DMS114 treated with DMSO at 0.1 percent for 48 hours (cell line): ENCODE data around the gene C1orf115.
"Not testable (repeated sequence)": the region's sequence is repeated elsewhere in the genome, so short reads cannot be mapped to it uniquely, and the experiment has no call there.

ENCODE experiments used
- DNase-seq: peaks from one replicate; lab custom pipeline; 2025; ENCODE audit not compliant: unreplicated experiment; lab: John Stamatoyannopoulos, UW

C1orf115 gene

DNA sequence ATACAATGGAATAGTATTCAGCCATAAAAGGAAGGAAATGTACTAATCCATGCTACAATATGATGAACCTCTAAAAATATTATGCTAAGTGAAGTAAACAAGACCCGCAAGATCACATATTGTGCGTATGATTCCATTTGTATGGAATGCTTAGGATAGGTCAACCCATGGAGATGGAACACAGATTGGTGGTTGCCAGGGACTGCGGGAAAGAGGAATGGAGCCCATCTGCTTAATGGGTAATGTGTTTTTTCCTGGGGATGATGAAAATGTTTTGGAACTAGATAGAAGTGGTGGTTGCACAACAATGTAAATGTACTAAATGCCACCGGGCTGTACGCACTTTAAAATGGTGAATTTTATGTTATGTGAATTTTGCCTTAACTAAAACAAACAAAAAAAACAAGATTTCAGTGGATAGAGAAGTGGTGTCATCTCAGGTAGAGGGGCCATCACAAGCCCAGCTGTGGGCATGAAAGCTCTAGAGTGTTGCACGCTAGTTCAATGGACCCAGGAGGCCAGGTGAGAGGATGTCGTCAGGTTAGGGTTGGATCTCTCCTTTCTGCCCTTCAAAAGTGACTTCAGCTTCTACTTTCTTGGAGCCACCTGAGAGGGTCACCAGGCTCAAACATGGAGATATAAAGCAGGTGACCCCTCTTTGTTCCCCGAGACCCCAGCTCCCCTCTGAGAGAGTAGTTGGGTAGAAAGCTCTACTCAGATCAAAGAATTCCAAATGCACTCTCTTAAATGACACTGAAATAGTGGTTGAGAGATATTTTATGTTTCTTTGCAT lies 2.5 kb downstream of the C1orf115 start:
- DNase-seq: no peak

DNA sequence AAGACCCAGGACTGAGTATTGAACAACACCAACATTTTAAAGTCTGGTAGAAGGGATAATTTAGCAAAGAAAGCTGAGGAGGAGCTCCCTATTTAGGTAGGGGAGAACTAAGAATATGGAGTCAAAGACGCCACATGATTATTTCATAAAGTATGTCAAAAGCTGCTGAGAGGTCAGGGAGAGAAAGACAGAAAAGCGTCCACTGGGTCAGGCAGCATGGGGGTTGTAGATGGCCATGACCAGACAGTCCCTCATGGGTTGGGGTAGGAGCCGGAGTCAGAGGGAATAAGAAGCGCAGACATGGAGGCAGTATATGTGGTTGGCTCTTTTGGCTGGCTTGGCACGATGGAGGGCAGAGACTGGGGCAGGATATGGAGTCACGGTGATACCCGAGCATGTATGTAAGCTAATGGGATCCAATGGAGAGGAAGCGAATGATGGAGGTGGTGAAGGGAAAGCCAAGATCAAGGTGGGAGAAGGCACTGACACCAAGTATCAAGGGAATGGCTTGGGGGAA lies 4.8 kb downstream of the C1orf115 start:
- DNase-seq: no peak

DNA sequence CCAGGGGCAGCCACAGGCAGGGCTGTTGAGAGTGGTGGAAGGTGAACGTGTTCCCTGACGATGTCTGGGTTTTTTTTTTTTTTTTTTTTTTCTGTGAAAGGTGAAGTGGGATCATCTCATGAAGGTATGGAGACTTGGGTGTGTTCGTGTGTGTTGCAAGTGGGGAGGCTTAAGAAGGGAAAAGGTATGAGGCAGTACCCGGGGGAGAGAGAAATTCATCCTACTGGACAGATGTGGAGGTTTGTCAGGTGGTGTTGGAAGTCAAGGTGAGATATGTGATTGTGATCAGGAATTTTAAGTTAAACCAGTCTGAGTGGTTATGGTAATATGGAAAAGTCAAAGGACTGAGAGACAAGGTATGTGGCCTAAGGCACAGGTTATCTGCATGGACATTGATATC lies 5.3 kb downstream of the C1orf115 start:
- no peak for DNase-seq

DNA sequence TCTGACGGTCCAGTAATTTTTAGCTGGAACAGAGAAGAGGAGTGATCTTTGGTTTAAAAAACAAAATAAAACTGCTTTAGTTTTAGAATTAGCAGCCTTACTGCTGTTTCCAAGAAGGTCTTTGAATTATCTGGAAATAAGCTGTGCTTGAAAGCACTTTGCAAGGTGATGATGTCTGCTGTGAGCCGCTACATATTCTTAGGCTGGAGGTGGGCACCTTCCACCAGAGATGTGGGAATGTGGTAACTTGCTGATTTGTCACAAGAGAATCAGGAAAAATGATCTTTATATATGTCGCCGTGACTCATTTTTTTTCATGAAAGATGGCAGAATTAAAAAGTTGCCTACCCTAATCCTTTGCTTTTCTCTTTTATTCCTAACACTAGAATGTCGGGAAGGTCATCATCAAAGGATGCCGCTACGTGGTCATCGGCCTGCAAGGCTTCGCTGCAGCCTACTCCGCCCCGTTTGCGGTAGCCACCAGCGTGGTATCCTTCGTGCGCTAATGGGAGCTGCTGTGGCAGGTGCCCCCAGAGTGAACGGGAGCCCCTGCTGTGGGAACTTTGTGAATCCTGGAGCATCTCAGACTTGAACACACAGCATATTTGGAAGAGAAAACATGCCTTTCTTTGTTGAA lies 6.2 kb downstream of the C1orf115 start:
- DNase-seq: no peak

DNA sequence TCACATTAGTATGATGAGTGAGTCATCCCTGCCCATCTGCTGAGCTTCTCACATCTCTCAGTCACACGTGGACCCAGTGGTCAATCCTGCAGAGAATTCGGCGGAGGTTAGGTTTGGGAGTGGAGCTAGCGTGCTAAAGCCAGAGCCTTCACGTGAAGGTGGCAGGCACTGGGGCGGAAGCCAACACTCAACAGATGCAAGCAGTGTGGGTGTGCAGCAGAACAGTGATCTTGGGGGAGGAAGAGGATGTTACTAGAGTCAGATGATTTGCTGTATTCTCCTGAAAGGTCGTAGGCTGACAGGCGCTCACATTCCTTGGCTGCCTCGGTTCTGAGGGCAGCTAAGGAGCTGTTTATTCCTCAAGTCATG lies 6.7 kb downstream of the C1orf115 start:
- DNase-seq: no peak

DNA sequence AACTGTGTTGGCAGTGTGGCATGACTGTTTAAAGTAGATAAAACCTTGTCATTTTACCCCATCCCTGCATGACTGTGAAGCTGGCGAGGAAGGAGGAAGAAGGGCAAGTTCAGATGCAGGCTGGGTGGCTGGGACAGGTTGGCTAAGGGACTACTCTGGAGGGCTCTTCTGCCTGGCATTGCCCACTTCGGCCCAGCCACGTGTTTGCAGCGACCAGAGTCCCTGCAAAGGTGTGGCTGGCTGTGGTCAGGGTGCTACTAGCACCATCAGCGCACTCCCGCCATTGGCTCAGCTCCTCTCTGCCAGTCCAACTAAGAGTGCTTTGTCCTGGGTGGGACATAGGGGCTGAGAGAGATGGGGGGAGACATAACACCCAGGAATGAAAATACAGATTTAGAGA lies 7.2 kb downstream of the C1orf115 start:
- no peak for DNase-seq

DNA sequence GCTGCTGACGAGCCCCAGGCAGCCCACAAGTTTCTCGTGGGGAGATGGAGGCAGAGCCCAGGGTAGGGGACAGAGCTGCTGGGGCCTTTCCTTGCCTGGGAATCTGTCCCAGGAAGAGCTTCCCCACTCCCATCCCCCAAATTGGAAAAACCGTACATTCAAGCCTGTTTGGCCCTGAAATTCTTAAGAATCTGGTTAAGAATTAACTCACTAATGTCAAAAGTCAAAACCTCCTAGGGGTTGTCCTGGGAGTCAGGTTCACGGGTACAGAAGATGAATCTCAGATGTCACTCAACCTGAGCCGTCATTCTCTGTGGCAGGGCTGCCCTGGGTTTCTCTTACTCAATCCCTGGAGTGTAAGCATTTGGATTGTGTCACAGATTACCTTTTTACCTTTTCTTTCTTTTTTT lies 8.4 kb downstream of the C1orf115 start:
- no peak for DNase-seq

DNA sequence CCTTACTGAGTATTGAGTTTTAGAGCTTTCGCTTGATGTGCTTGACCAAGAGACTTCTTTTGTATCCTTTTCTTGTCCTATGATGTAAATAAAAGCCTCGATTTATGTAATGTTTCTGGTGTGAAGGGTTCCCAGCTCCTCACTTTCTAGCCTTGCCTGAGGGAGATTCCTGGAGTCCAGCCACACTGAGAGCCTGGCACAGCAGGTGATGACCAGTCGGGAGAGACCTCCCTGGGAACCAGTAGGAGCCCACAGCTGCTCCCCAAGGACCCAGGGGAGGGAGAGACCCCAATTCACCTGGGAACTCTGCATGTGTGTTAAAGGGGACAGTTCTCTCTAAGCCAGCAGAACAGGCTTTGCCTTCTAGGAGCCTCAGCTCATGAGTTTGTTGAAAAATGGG lies 8.9 kb downstream of the C1orf115 start:
- DNase-seq: no peak

DNA sequence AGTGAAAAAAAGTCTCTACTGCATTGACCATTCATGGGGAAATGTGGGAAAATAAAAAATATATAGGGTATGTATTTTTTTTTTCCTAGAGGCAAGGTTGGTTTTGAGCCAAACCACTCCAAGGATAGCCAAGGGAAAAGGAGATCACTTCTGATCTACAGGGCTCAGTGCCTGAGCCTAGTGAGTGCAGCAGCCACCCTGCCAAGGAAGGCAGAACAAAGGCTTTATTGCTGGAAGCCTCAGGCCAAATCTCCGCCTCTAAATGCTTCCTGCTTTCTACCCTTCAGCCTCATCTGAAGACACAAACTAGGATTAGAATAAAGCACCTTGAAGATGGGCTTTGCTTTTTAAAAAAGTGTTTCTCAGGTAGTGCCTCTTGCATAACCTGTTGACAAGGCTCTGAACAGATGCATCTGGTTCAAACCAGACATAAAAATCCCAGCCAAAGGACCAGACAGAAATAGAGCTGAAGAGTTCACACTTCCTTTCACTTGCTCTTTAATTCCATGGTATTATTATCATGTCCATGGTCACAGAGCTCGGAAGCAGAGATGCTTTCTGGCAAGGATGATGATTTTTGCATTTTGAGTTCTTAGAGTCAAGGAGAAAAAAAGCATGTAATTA lies 10.5 kb downstream of the C1orf115 start:
- no peak for DNase-seq

DNA sequence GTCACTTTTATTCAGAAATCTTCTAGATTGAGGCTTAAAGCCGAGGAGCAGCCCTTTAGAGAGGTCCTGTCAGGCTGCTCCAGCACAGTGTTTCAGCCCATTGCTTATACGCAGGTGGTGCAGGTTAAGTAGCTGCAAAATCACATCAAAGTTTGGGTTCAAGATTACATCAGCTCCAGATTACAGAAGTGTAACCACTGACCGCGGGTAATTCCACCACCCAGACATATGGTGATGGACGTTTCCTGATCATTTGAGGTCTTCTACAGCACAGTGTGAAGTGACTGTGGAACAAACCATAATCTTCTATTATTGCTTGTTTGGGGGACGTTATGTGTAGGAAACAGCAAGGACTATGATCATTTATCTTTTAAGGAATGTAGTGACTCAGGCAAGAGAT lies 11.8 kb downstream of the C1orf115 start:
- DNase-seq: no peak

DNA sequence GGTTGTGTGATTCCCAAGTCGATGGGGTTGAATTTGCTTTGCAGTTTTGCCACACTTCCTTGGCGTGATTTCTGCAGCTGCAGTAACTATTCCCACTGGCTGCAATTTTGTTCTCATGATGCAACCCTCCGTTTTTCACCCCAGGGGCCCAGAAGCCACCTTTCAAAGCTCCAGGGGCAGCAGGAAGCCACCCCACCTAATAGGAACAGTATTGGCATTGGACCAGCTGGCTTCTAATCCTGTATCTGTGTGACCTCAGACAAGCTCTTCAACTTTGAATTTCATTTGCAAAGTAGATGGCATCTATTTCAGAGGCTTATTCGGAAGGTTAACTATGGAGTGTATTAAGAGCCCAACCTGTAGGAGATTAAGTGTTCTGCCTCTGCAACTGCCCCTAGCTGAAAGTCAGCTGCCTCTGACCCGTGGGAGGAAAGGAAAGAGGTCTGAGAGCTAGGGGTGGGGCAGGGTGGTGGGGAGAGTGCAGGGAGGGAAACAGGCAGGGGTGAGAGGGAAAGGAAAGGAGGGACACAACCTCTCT lies 12.6 kb downstream of the C1orf115 start:
- DNase-seq: no peak

DNA sequence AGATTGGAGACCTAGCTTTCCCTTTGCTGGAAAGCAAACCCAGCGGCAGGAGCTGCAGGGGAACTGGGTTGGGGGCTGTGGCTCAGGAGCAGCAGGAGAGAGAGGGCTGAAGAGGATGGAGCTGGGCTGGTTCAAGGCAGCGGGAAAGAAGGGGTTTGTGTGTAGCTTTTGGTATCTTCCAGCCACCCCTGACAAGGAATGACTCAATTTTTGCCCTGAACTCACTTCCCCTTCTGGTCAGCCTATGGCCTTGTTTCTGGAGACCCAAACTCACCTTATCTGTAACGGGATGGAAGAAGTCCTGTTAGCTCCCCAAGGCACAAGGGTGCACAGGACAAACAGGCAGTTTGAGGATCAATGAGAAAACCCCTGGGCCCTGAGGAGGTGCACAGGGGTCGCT lies 13.1 kb downstream of the C1orf115 start:
- no peak for DNase-seq

DNA sequence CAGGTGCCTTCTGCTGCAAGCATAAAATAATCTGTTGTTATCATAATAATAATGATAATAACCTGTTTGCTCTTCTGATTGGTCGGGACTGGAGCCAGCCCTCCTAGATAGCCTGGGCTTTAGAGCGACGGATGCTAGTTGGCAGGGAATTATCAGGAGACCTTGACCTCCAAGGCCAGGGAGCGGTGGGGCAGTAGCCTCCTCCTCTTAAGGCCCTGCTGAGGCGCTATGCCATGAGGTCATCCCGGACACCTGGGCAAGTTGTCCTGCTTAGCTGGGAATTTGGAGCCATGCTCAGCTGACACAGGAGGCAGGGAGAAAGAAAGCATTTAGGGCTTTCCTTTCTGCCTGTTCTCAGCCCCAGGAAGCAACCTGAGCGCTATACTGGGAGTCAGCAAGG lies 15.6 kb downstream of the C1orf115 start:
- DNase-seq: no peak

DNA sequence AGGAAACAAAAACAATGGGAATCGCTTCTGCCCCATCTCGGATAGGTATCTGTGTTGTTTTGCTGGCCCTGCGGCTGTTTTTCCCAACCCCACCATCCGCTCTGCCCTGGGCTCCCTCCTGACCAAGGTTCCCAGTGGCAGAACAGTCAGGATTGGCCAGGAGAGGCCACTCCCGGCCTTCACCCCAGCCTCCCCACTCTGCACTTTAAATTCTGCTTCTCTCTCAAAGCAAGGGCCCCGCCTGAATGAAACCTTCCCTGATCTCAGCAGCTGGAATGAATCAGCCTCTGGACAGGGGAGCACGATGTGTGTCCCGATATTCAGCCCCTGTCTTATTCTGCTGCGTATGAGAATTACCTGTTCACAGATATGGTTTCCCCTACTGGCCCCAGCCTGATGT lies 16.3 kb downstream of the C1orf115 start:
- no peak for DNase-seq

DNA sequence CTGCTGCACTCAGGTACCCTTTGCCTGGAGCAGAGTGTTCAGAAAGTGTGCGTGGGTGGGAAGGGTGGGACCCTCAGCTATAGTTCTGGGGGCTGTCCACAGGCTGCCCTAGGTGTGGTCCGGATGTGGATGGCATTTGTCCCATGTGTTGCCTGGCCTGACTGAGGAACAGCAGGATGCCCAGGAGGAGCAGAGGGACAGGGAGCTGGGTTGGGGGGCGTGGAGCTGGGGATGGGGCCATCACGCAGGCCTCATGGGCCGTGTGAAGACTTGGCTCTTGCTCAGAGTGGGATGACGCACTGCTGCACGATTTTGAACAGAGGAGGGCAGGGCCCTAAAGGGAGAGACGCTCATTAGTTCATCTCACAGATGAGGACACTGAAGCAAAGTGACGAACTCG lies 17.0 kb downstream of the C1orf115 start:
- DNase-seq: no peak

DNA sequence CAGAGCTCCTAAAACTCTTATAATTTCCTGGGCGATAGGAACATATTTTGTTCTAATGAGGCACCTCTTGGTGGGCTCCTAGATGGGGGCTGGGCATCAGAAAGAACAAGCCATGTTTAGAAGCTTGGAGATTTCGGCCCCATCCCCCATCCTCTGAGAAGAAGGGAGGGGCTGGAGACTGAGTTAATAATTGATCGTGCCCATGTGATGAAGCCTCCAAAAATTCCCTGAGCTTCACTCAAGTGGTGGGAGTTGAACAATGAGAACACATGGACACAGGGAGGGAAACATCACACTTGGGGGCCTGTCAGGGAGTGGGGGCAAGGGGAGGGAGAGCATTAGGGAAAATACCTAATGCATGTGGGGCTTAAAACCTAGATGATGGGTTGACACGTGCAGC lies 18.1 kb downstream of the C1orf115 start:
- DNase-seq: no peak

DNA sequence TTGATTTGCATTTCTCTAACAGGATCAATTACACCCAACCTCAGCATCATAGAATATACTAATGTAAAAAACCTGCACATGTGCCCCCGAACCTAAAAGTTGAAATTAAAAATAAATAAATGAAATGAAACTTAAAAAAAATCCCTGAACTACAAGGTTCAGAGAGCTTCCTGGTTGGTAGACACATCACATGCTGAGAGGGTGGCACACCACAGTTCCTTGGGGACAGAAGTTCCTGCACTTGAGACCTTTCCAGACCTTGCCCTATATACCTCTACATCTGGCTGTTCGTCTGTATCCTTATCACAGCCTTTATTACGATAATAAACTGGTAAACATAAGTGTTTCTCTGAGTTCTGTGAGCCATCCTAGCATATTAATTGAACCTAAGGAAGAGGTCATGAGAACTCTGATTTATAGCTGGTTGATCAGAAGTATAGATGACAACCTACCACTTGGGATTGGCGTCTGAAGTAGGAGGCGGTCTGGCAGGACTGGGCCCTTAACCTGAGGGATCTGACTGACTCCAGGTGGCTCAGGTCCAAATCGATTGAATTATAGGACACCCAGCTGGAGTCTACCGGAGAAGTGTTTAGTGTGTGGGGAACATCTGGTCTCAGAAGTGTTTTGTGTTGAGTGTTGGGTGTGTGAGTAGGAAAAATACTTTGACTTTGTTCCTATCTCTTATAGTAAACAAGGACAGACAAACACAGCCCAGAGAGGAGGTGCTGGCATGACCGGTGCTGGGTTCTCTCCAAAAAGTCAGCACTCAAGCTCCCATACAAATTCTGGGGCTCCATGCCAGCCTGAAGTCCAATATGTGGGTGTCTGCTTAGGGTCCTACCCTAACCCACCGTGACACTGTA lies 19.0 kb downstream of the C1orf115 start:
- no peak for DNase-seq

DNA sequence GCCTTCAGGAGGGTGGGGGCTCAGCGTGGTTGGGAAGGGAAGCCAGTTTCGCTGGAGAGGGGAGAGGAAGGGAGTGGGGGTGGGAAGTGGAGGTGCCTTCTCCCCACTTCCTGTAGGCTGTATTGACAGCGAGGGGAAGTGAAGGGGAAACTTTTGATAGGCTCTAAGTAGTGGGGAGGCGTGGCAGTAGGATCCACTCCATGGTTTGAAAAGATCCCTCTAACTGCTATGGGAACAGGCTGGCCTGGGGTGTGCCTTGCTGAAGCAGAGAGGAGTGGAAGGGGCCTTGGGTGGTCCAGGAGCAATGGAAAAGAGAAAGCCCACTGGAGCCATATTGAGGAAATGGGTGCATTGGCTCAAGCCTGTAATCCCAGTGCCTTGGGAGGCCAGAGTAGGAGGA lies 20.2 kb downstream of the C1orf115 start:
- DNase-seq: no peak

DNA sequence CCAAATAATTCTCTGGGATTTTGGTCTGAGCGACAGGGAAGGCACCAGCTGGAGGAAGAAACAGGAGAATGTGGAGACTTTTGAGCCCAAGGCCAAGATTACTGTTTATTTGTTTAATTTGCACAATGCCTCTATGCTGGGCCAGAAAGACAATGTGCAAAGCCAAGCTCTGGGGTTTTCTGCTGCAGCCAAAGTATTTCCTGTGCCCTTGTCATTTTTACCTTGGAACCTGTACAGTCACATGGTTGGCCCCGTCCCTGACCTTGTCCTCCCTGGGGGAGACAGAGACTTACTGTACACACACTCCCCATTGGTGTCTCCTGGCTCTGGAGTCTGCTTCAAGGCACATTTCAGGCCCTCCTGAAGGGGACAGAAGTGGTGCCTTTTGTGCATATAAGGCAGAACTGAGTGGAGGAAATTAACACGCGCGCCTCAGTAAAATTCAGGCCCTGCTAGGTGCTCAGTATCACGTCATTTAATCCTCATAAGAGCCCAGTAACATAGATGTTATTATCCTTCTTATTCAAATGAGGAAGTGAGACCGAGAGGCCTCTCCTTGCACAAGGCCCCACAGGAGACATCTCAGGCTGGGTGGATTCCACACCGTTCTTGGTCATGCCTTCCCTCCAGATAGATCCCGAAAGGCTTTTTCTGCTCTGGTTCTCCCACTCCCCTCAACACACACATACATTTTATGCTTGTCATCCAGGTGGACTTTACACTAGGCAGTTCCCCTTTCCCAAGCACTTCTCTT lies 21.1 kb downstream of the C1orf115 start:
- no peak for DNase-seq

DNA sequence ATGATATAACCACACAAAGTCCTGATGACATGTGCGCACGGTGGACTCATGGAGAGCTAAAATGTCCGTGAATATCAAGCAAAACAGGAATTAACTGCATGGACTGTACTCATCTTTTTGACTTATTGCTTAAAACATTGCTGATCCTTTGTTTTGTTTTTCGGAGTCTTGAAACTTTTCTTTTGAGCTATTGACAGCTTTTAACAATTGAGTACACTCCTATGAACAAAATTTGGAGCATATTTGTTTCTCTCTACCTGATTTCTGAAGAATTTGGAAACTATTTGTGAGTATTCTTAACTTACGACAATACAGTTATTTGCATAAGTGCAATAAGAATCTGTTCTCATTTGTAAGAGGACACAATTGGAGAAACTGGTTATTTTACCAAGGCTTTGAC lies 25.8 kb downstream of the C1orf115 start:
- not testable (repeated sequence) for DNase-seq
